Measurements from ENCODE around the gene TUBB3. TPM values are rescaled to one million over a fixed set of nuclear protein-coding genes. Genes with fewer than 3 reads are reported as not detected.
A peak's percentile ranks its signal among the peaks of the same experiment; 100 is the strongest.

Gene TUBB3
- total RNA-seq, 1 donor from 2014 or later, result 91.4 TPM

DNA sequence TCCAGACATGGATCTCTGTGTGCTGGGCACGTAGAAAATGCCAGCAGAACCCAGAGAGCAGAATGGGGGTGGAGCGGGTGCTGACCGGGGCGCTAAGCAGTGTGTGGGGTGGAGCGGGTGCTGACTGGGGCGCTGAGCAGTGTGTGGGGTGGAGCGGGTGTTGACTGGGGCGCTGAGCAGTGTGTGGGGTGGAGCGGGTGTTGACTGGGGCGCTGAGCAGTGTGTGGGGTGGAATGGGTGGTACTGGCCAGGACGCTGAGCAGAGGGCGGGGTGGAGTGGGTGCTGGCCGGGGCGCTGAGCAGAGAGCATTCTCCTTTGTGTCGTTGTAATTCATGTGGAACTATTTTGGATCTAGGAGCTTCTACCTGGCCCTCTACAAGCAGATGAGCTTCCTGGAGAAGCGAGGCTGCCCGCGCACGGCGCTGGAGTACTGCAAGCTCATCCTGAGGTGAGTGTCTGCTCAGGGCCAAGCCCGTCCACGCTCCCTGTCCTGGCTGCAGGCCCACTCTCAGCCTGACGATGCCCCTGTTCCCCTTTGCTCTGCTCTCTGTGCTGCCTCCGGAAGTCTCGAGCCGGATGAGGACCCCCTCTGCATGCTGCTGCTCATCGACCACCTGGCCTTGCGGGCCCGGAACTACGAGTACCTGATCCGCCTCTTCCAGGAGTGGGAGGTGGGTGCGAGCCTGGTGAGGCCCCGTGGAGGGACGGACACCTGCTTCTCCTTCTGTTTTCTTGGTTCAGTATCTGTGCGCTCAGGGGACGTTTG is 24.8 kb upstream of the TUBB3 start:
- Mint-ChIP-seq H3K4me1 (ENCODE audit: unreplicated experiment) (no peaks in the 10 kb centered on the region), H3K27ac (no peak overlapping the region), H3K27me3 (no peaks in the 10 kb centered on the region), H3K9me3 (no peaks in the 10 kb centered on the region), H3K4me3 (no peak overlapping the region), H3K36me3 (peaks cover 5% of the 10 kb centered on the region)
- no peak for DNase-seq (ENCODE audit: extremely low spot score, unreplicated experiment)
- TF ChIP-seq, protein P1, sequence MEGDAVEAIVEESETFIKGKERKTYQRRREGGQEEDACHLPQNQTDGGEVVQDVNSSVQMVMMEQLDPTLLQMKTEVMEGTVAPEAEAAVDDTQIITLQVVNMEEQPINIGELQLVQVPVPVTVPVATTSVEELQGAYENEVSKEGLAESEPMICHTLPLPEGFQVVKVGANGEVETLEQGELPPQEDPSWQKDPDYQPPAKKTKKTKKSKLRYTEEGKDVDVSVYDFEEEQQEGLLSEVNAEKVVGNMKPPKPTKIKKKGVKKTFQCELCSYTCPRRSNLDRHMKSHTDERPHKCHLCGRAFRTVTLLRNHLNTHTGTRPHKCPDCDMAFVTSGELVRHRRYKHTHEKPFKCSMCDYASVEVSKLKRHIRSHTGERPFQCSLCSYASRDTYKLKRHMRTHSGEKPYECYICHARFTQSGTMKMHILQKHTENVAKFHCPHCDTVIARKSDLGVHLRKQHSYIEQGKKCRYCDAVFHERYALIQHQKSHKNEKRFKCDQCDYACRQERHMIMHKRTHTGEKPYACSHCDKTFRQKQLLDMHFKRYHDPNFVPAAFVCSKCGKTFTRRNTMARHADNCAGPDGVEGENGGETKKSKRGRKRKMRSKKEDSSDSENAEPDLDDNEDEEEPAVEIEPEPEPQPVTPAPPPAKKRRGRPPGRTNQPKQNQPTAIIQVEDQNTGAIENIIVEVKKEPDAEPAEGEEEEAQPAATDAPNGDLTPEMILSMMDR (conservative IDR thresholded peaks at IDR 0.05), result no peak

DNA sequence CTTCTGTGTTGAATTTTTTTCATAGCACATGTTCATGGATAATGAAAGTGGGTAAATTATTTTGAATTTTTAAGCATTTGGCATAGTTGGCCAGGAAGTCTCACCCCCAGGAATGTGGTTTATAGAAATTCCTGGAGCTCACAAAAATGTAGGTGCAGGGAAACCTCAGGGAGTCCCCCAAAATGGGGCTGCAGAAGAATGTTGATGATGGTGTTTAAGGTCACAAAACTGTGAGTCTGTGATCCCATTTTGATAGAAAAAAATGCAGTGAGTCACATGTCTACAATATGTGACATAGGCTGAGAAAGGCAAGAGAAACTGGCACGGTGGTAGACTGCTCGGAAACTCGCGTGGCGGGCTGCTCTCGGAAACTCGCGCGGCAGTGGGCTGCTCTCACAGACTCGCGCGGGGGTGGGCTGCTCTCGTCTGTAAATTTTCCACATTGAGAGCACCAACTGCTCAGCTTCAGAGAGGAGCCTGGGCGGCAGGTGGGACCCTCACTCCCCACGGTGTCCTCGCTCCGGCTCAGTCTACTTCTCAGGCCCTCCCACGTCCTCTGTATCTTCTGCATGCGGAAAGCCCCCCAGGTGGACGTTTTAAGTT is 23.2 kb upstream of the TUBB3 start:
- Mint-ChIP-seq H3K36me3 (peaks cover 5% of the 10 kb centered on the region), H3K27me3 (no peaks in the 10 kb centered on the region), H3K27ac (no peak overlapping the region), H3K9me3 (no peaks in the 10 kb centered on the region), H3K4me3 (no peak overlapping the region), H3K4me1 (ENCODE audit: unreplicated experiment) (no peaks in the 10 kb centered on the region)
- DNase-seq (ENCODE audit: extremely low spot score, unreplicated experiment), result no peak
- TF ChIP-seq, protein P1 (conservative IDR thresholded peaks at IDR 0.05), result no peak

DNA sequence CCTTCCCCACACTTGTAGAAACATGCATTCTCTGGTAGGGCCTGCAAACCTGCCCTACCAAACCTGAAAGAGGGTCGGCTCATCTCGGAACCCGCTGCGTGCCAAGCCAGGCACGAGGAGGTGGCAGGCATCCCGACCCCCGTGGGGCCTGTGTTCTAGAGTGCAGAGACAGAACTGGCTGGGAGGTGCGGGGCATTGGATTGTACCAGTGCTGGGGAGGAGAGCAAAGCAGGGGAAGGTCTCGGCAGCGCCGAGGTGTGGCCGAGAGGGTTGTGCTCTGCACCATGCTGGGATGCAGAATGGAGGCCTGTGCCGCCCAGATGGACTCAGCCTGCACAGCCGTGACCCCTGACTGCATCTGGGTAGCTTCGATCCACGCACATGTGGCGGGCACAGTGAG is 22.3 kb upstream of the TUBB3 start:
- no peak for DNase-seq (ENCODE audit: extremely low spot score, unreplicated experiment)
- no peak overlapping the region for H3K27ac Mint-ChIP-seq
- H3K4me3 Mint-ChIP-seq, result no peak overlapping the region
- H3K36me3 Mint-ChIP-seq, result peaks cover 7% of the 10 kb centered on the region
- H3K4me1 Mint-ChIP-seq (ENCODE audit: unreplicated experiment), result no peaks in the 10 kb centered on the region
- TF ChIP-seq, protein P1 (conservative IDR thresholded peaks at IDR 0.05), result no peak
- no peaks in the 10 kb centered on the region for H3K9me3 Mint-ChIP-seq
- no peaks in the 10 kb centered on the region for H3K27me3 Mint-ChIP-seq

DNA sequence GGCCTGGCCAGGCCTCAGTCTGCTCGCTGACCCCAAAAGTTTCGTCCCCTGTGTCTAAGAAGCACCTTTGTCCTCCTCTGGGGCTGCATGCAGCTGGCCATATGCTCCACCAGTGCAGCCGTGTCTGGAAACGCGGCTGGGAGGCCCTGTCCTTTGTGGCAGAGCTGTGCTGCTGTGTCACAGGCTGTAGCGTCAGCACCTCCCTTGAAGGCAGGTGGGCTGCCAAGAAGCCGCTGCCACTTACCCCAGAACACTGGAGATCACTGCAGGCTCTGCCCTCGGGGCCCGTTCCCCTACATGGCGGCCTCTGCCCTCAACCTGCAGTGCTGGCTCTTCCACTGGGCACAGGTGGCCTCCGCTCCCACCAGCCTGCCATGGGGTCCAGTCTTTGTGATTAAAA is 20.2 kb upstream of the TUBB3 start:
- Mint-ChIP-seq H3K9me3 (no peaks in the 10 kb centered on the region), H3K4me3 (no peak overlapping the region), H3K36me3 (peaks cover 19% of the 10 kb centered on the region), H3K4me1 (ENCODE audit: unreplicated experiment) (no peaks in the 10 kb centered on the region), H3K27ac (no peak overlapping the region), H3K27me3 (no peaks in the 10 kb centered on the region)
- no peak for DNase-seq (ENCODE audit: extremely low spot score, unreplicated experiment)
- TF ChIP-seq, protein P1 (conservative IDR thresholded peaks at IDR 0.05), result no peak

DNA sequence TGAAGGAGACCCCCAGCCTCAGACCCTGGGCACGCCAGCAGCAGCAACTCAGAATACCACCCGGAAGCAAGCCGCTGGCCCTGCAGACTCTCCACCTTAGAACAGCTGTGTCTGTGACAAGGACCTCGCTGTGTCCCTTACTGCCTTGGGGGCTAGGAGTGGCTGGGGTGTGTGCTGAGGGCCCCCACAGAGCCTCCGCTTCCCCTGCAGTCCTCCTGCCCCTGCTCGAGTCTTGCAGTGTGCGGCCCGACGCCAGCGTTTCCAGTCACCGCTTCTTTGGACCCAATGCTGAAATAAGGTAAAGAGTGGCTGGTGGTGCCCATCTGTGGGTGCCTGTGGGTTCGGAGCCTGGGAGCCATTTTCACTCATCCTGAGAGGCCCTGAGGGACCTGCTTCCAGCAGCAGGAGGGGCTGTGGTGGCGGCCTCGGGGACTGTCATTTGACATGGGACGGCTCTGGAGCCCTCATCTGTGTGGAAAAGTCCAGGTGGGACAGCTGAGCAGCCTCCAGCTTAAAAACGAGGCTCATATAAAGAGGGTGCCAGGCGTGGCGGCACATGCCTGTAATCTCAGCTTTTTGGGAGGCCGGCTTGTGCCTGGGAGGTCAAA is 19.1 kb upstream of the TUBB3 start:
- no peak overlapping the region for H3K4me3 Mint-ChIP-seq
- no peak for DNase-seq (ENCODE audit: extremely low spot score, unreplicated experiment)
- H3K27ac Mint-ChIP-seq, result peak overlapping the region; percentile 80
- TF ChIP-seq, protein P1 (conservative IDR thresholded peaks at IDR 0.05), result no peak
- no peaks in the 10 kb centered on the region for H3K4me1 Mint-ChIP-seq (ENCODE audit: unreplicated experiment)
- H3K27me3 Mint-ChIP-seq, result no peaks in the 10 kb centered on the region
- peaks cover 15% of the 10 kb centered on the region for H3K36me3 Mint-ChIP-seq
- no peaks in the 10 kb centered on the region for H3K9me3 Mint-ChIP-seq
